Measurements from ENCODE around the gene NMUR1. TPM values are rescaled to one million over a fixed set of nuclear protein-coding genes. Genes with fewer than 3 reads are reported as not detected.

NMUR1 gene
- polyA plus RNA-seq, 2 of the 4 experiments (the other 2 are of a cell fraction): not detected

DNA sequence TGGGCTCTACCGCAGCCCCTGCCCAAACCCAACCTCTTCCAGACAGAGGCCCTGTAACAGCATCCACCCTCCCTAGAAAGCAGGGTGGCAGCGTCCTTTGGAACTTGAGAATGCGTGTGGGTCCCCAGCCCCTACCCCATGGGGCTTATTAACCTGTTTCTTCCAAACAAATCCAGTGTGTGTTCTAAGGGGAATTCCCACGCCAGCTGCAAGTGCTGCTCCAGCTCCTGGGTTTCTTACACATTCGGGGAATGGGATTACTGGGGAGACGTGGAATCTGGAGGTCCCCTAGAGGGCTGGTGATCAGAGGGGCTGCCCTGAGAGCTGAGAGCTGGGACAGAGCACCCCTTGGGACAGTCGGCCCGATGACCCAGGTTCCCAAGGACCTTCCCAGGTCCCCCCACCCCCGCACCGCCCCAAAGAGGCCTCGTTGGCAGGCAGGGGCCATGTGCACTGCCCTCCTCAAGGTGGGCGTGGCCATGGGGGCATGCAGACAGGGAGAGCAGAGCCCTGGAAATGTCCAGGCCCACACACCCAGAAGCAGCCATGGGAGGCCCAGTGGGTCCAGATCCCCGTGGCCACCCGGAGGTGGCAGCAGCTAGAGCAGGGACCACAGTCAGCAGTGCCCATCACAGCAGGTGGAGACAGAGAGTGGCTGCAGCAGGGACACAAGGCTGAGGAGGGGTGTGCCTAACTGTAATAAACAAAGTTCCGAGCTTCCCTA, 43.6 kb upstream of the NMUR1 start (continued):
- TF ChIP-seq, protein P1, sequence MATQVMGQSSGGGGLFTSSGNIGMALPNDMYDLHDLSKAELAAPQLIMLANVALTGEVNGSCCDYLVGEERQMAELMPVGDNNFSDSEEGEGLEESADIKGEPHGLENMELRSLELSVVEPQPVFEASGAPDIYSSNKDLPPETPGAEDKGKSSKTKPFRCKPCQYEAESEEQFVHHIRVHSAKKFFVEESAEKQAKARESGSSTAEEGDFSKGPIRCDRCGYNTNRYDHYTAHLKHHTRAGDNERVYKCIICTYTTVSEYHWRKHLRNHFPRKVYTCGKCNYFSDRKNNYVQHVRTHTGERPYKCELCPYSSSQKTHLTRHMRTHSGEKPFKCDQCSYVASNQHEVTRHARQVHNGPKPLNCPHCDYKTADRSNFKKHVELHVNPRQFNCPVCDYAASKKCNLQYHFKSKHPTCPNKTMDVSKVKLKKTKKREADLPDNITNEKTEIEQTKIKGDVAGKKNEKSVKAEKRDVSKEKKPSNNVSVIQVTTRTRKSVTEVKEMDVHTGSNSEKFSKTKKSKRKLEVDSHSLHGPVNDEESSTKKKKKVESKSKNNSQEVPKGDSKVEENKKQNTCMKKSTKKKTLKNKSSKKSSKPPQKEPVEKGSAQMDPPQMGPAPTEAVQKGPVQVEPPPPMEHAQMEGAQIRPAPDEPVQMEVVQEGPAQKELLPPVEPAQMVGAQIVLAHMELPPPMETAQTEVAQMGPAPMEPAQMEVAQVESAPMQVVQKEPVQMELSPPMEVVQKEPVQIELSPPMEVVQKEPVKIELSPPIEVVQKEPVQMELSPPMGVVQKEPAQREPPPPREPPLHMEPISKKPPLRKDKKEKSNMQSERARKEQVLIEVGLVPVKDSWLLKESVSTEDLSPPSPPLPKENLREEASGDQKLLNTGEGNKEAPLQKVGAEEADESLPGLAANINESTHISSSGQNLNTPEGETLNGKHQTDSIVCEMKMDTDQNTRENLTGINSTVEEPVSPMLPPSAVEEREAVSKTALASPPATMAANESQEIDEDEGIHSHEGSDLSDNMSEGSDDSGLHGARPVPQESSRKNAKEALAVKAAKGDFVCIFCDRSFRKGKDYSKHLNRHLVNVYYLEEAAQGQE (IDR thresholded peaks at IDR 0.05): no peak
- TF ChIP-seq EP300 (IDR thresholded peaks at IDR 0.05): no peak
- no peak for TF ChIP-seq ZC3H11A (IDR thresholded peaks at IDR 0.05)
- TF ChIP-seq POLR2A (IDR thresholded peaks at IDR 0.05; ENCODE audit: low read length): no peak
- no peak for TF ChIP-seq MAFK (IDR thresholded peaks at IDR 0.05; ENCODE audit: partially characterized antibody)
- TF ChIP-seq, protein P2, sequence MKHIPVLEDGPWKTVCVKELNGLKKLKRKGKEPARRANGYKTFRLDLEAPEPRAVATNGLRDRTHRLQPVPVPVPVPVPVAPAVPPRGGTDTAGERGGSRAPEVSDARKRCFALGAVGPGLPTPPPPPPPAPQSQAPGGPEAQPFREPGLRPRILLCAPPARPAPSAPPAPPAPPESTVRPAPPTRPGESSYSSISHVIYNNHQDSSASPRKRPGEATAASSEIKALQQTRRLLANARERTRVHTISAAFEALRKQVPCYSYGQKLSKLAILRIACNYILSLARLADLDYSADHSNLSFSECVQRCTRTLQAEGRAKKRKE (CRISPR knock-in tag; IDR thresholded peaks at IDR 0.05; ENCODE audit: low read depth): no peak

DNA sequence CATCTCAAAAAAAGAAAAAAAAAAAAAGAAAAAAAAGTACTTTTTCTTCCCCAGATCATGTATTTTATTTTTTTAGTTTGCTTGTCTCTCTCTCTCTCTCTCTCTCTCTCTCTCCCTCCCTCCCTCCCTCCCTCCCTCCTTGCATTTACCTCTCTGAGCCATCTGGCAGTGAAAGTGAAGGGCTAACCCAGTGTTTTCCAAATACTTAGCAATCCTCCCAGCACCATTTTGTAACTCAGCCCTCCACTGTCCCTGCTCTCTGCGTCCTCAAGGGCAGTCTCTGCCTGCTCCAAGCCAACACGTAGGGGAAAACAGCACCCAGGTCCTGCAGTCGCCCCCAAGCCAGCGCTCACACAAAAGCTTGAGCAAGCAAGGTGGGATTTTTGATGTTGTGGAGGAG, 42.9 kb upstream of the NMUR1 start:
- CTCF ChIA-PET: interaction anchor here (0.8 to 15.7 kb wide), 3 partner anchors 9 to 23 kb away, joined by 3 to 208 read pairs (median 11); partner anchors contain the start of gene TEX44
- Histone ChIP-seq H3K9me3 (no peaks in the 10 kb centered on the region), H3K4me2 (no peak overlapping the region), H3K27ac (no peak overlapping the region), H3K4me3 (no peak overlapping the region), H3K4me1 (no peaks in the 10 kb centered on the region)
- no peak for DNase-seq (ENCODE audit: low read depth in 1 of 2, low spot score in 1 of 2)
- no peak for FAIRE-seq
- no peak for ATAC-seq
- POLR2A ChIA-PET: no interaction called here
- no peak for TF ChIP-seq HOXB5 (CRISPR knock-in tag; IDR thresholded peaks at IDR 0.05)
- TF ChIP-seq SMC3 (IDR thresholded peaks at IDR 0.05): no peak
- no peak for TF ChIP-seq ESRRA (IDR thresholded peaks at IDR 0.05; ENCODE audit: borderline replicate concordance, low read length)
- no peak for TF ChIP-seq HOXA7 (CRISPR knock-in tag; IDR thresholded peaks at IDR 0.05)
- TF ChIP-seq, protein P3, sequence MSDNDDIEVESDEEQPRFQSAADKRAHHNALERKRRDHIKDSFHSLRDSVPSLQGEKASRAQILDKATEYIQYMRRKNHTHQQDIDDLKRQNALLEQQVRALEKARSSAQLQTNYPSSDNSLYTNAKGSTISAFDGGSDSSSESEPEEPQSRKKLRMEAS (IDR thresholded peaks at IDR 0.05): no peak
- no peak for TF ChIP-seq MAZ (IDR thresholded peaks at IDR 0.05; ENCODE audit: borderline replicate concordance, low read depth, low read length)
- no peak for TF ChIP-seq FOXS1 (CRISPR knock-in tag; IDR thresholded peaks at IDR 0.05)
- TF ChIP-seq, protein P4, sequence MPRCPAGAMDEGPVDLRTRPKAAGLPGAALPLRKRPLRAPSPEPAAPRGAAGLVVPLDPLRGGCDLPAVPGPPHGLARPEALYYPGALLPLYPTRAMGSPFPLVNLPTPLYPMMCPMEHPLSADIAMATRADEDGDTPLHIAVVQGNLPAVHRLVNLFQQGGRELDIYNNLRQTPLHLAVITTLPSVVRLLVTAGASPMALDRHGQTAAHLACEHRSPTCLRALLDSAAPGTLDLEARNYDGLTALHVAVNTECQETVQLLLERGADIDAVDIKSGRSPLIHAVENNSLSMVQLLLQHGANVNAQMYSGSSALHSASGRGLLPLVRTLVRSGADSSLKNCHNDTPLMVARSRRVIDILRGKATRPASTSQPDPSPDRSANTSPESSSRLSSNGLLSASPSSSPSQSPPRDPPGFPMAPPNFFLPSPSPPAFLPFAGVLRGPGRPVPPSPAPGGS (IDR thresholded peaks at IDR 0.05): no peak
- no peak for TF ChIP-seq ZNF302 (CRISPR knock-in tag; IDR thresholded peaks at IDR 0.05)
- TF ChIP-seq HDAC2 (IDR thresholded peaks at IDR 0.05): no peak
- TF ChIP-seq RAD21 (conservative IDR thresholded peaks at IDR 0.05 in 1 of 2, IDR thresholded peaks at IDR 0.05 in 1 of 2): no peak
- TF ChIP-seq, protein P5, sequence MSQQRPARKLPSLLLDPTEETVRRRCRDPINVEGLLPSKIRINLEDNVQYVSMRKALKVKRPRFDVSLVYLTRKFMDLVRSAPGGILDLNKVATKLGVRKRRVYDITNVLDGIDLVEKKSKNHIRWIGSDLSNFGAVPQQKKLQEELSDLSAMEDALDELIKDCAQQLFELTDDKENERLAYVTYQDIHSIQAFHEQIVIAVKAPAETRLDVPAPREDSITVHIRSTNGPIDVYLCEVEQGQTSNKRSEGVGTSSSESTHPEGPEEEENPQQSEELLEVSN (IDR thresholded peaks at IDR 0.05; ENCODE audit: borderline replicate concordance, low read depth): no peak
- no peak for TF ChIP-seq RFX5 (IDR thresholded peaks at IDR 0.05)
- TF ChIP-seq TFCP2L1 (CRISPR knock-in tag; IDR thresholded peaks at IDR 0.05): no peak
- no peak for TF ChIP-seq MAFK (IDR thresholded peaks at IDR 0.05; ENCODE audit: partially characterized antibody)
- TF ChIP-seq NFE2L2 (conservative IDR thresholded peaks at IDR 0.05; ENCODE audit: low read length): no peak
- WGBS (ENCODE audit: missing lambda C conversion rate): 42% methylated on average over 4 of the region's 4 CpGs

All from A549 (cell line).